HG03378 (cell line): Measurements from ENCODE around the gene DNM1.
A peak's percentile ranks its signal among the peaks of the same experiment; 100 is the strongest.

Source experiments
- ATAC-seq: cut with Tn5 transposase; IDR thresholded peaks from one replicate; pipeline ENCODE4 v1.9.1; 2021; ENCODE audit warnings: mild to moderate bottlenecking, moderate library complexity; ENCODE audit not compliant: unreplicated experiment

DNM1 gene

GRCh38 chr9:128204858-128205257, 1.7 kb downstream of the DNM1 start:
- ATAC-seq, result no peak

GRCh38 chr9:128205296-128205944, 2.2 kb downstream of the DNM1 start:
- no peak for ATAC-seq

GRCh38 chr9:128206484-128206883, 3.3 kb downstream of the DNM1 start:
- ATAC-seq, result no peak

- no peak for ATAC-seq
Measured at GRCh38 chr9:128206916-128207910, 4.0 kb downstream of the DNM1 start.

GRCh38 chr9:128208386-128208785, 5.2 kb downstream of the DNM1 start:
- ATAC-seq, result no peak

GRCh38 chr9:128208946-128209669, 5.9 kb downstream of the DNM1 start:
- ATAC-seq, result no peak

- no peak for ATAC-seq
Measured at GRCh38 chr9:128211186-128211980, 8.2 kb downstream of the DNM1 start.

GRCh38 chr9:128211981-128212281, 8.8 kb downstream of the DNM1 start:
- no peak for ATAC-seq

- ATAC-seq, result no peak
Measured at GRCh38 chr9:128213746-128214497, 10.7 kb downstream of the DNM1 start.

GRCh38 chr9:128214571-128215490, 11.7 kb downstream of the DNM1 start:
- no peak for ATAC-seq

GRCh38 chr9:128215491-128216409, 12.6 kb downstream of the DNM1 start:
- ATAC-seq, result no peak

GRCh38 chr9:128216781-128217553, 13.8 kb downstream of the DNM1 start:
- no peak for ATAC-seq

GRCh38 chr9:128218172-128218517, 15.0 kb downstream of the DNM1 start:
- ATAC-seq, result no peak

GRCh38 chr9:128218518-128219389, 15.6 kb downstream of the DNM1 start:
- ATAC-seq, result peak; percentile 80

- no peak for ATAC-seq
Measured at GRCh38 chr9:128219831-128220230, 16.7 kb downstream of the DNM1 start.

- no peak for ATAC-seq
Measured at GRCh38 chr9:128222026-128222425, 18.8 kb downstream of the DNM1 start.
